Left kidney (tissue), 2 donors: ENCODE measurements around the gene ATRIP. TPM values are rescaled to one million over a fixed set of nuclear protein-coding genes. Genes with fewer than 3 reads are reported as not detected.
"Not testable (repeated sequence)": the region's sequence is repeated elsewhere in the genome, so short reads cannot be mapped to it uniquely, and the experiment has no call there.

Experiments
- DNase-seq: peaks from one replicate; pipeline ENCODE4 v3.0.0-alpha.2; 2013
- polyA plus RNA-seq: library from polyadenylated mRNA; unstranded; fragments of 120-200 nt; gene quantifications from one replicate; pipeline ENCODE4 v1.2.1, GENCODE V29; 2013; ENCODE audit not compliant: insufficient read length

ATRIP gene
- polyA plus RNA-seq, 1 donor, result 15.7 TPM

- DNase-seq, result no peak
Observed at GRCh38 chr3:48436477-48436787, 10.1 kb upstream of the ATRIP start.

- DNase-seq, result no peak
Observed at GRCh38 chr3:48436855-48437254, 9.7 kb upstream of the ATRIP start.

- no peak for DNase-seq
Observed at GRCh38 chr3:48437812-48438211, 8.7 kb upstream of the ATRIP start.

GRCh38 chr3:48439820-48440589 is 6.5 kb upstream of the ATRIP start, which contains the start of the genes CCDC51 and TMA7:
Gene CCDC51 (minus strand): TSS chr3:48440119. CDS start chr3:48435128, 4,991 bp downstream.
Gene TMA7 (plus strand): TSS chr3:48440257. CDS start chr3:48440297, 40 bp downstream.
- DNase-seq, result peak; percentile 97

- DNase-seq, result no peak
Observed at GRCh38 chr3:48440590-48440958, 6.0 kb upstream of the ATRIP start.

- no peak for DNase-seq
Observed at GRCh38 chr3:48441940-48442339, 4.6 kb upstream of the ATRIP start.

GRCh38 chr3:48445277-48445882 is 1.2 kb upstream of the ATRIP start:
- DNase-seq, result no peak

GRCh38 chr3:48446043-48446424 is 503 bp upstream of the ATRIP start:
- no peak for DNase-seq

- DNase-seq, result no peak
Observed at GRCh38 chr3:48451270-48451669, 4.7 kb downstream of the ATRIP start.

- no peak for DNase-seq
Observed at GRCh38 chr3:48456456-48456855, 9.9 kb downstream of the ATRIP start.

GRCh38 chr3:48459331-48459730 is 12.8 kb downstream of the ATRIP start:
- DNase-seq, result no peak

- DNase-seq, result no peak
Observed at GRCh38 chr3:48459773-48460516, 13.4 kb downstream of the ATRIP start.

- DNase-seq, result no peak
Observed at GRCh38 chr3:48460517-48460902, 14.0 kb downstream of the ATRIP start.

- not testable (repeated sequence) for DNase-seq
Observed at GRCh38 chr3:48461767-48462166, 15.2 kb downstream of the ATRIP start.

GRCh38 chr3:48463703-48464102 is 17.2 kb downstream of the ATRIP start:
- no peak for DNase-seq

- no peak for DNase-seq
Observed at GRCh38 chr3:48464713-48465221, 18.2 kb downstream of the ATRIP start.

GRCh38 chr3:48465237-48465530 is 18.6 kb downstream of the ATRIP start:
- no peak for DNase-seq

GRCh38 chr3:48465531-48466378 is 19.2 kb downstream of the ATRIP start:
- peak; percentile 97 for DNase-seq

GRCh38 chr3:48466386-48467109 is 20.0 kb downstream of the ATRIP start:
- no peak for DNase-seq

GRCh38 chr3:48467110-48467454 is 20.5 kb downstream of the ATRIP start:
- DNase-seq, result no peak

- DNase-seq, result no peak
Observed at GRCh38 chr3:48467473-48468267, 21.1 kb downstream of the ATRIP start.
